Stimulated activated CD4-positive, alpha-beta T cell treated with anti-CD3 and anti-CD28 coated beads, Interleukin-4, amount 100 ng/mL, for 48 hours (primary cell): ENCODE measurements around the gene RASA1.

Experiments
- DNase-seq, 2 donors: peaks; one replicate each; pipeline ENCODE4 v3.0.0-alpha.2; 2020; ENCODE audit warnings: low read depth in 2 of 2

RASA1 gene

GRCh38 chr5:87361031-87361445 lies 93.4 kb downstream of the RASA1 start:
- DNase-seq, result no peak

- no peak for DNase-seq
Observed at GRCh38 chr5:87361536-87362213, 94.0 kb downstream of the RASA1 start.

- DNase-seq, result no peak
Observed at GRCh38 chr5:87367243-87367642, 99.6 kb downstream of the RASA1 start.

GRCh38 chr5:87368601-87369000 lies 100.9 kb downstream of the RASA1 start:
- DNase-seq, result no peak

- no peak for DNase-seq
Observed at GRCh38 chr5:87369431-87369830, 101.7 kb downstream of the RASA1 start.

GRCh38 chr5:87372705-87373104 lies 105.0 kb downstream of the RASA1 start:
- DNase-seq, result no peak

- DNase-seq, result no peak
Observed at GRCh38 chr5:87382224-87382623, 114.5 kb downstream of the RASA1 start.

- no peak for DNase-seq
Observed at GRCh38 chr5:87383216-87383615, 115.5 kb downstream of the RASA1 start.

GRCh38 chr5:87385802-87386201 lies 118.1 kb downstream of the RASA1 start:
- no peak for DNase-seq

- DNase-seq, result no peak
Observed at GRCh38 chr5:87388129-87388528, 120.4 kb downstream of the RASA1 start.

GRCh38 chr5:87389296-87390034 lies 121.8 kb downstream of the RASA1 start:
- DNase-seq, result no peak

GRCh38 chr5:87390075-87390474 lies 122.4 kb downstream of the RASA1 start:
- no peak for DNase-seq

- no peak for DNase-seq
Observed at GRCh38 chr5:87390576-87391199, 123.0 kb downstream of the RASA1 start.

GRCh38 chr5:87392170-87392569 lies 124.5 kb downstream of the RASA1 start:
- DNase-seq, result no peak

- no peak for DNase-seq
Observed at GRCh38 chr5:87392801-87393200, 125.1 kb downstream of the RASA1 start.

- no peak for DNase-seq
Observed at GRCh38 chr5:87393331-87393730, 125.6 kb downstream of the RASA1 start.

GRCh38 chr5:87394411-87395165 lies 126.9 kb downstream of the RASA1 start:
- no peak for DNase-seq

- DNase-seq, result no peak
Observed at GRCh38 chr5:87398981-87399614, 131.4 kb downstream of the RASA1 start.

GRCh38 chr5:87399720-87400119 lies 132.0 kb downstream of the RASA1 start:
- no peak for DNase-seq

GRCh38 chr5:87400305-87400899 lies 132.7 kb downstream of the RASA1 start:
- DNase-seq, result no peak

- no peak for DNase-seq
Observed at GRCh38 chr5:87401626-87402025, 133.9 kb downstream of the RASA1 start.
